WI38 (cell line): Measurements from ENCODE around the gene BRF1.

ENCODE experiments used
- H3K4me3 ChIP-seq: 2 replicates; pipeline ENCODE4 v1.5.1; 2011; ENCODE audit warnings: low read depth, mild to moderate bottlenecking, control low read depth, low read length
- TF ChIP-seq, protein P1 (sequence below): IDR thresholded peaks from 2 replicates; pipeline ENCODE4 v1.5.1; 2012; ENCODE audit warnings: low read depth, mild to moderate bottlenecking, control low read depth, low read length

The BRF1 gene

GRCh38 chr14:105244334-105244733, 56.5 kb downstream of the BRF1 start:
- TF ChIP-seq, protein P1, sequence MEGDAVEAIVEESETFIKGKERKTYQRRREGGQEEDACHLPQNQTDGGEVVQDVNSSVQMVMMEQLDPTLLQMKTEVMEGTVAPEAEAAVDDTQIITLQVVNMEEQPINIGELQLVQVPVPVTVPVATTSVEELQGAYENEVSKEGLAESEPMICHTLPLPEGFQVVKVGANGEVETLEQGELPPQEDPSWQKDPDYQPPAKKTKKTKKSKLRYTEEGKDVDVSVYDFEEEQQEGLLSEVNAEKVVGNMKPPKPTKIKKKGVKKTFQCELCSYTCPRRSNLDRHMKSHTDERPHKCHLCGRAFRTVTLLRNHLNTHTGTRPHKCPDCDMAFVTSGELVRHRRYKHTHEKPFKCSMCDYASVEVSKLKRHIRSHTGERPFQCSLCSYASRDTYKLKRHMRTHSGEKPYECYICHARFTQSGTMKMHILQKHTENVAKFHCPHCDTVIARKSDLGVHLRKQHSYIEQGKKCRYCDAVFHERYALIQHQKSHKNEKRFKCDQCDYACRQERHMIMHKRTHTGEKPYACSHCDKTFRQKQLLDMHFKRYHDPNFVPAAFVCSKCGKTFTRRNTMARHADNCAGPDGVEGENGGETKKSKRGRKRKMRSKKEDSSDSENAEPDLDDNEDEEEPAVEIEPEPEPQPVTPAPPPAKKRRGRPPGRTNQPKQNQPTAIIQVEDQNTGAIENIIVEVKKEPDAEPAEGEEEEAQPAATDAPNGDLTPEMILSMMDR = no peak
- H3K4me3 ChIP-seq = no peak overlapping the region

GRCh38 chr14:105241641-105242040, 59.2 kb downstream of the BRF1 start:
- TF ChIP-seq, protein P1 = no peak
- H3K4me3 ChIP-seq = no peak overlapping the region

GRCh38 chr14:105240811-105241576, 59.8 kb downstream of the BRF1 start:
- no peak overlapping the region for H3K4me3 ChIP-seq
- TF ChIP-seq, protein P1 = no peak

DNA sequence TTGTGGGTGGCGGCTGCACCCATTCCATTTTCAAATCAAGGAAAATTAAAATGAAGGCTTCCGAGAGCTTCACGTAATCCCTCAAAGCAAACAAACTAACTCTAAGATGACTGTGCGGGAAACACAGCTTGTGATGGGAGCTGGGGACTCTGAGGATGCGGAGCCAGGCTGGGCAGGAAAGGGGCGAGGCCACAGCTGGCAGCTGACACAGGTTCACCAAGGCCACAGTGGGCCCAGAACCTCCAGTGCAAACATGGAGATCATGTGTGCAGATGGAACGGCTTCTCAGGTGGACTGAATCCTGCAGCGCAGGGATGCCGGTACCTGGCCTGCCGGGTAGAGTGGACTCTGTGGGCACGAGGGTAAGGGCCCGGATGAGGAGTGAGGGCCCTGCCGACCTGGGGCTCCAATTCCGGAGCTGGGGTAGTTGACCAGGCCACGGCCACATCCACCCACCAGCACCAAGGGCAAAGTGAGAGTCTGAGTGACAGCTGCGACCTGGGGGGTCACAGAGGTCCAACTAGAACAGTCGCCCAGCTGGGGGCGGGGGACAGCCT, 71.6 kb downstream of the BRF1 start:
- TF ChIP-seq, protein P1 = no peak
- H3K4me3 ChIP-seq = no peak overlapping the region

GRCh38 chr14:105228562-105228961, 72.2 kb downstream of the BRF1 start:
- TF ChIP-seq, protein P1 = no peak
- no peak overlapping the region for H3K4me3 ChIP-seq

GRCh38 chr14:105227346-105227745, 73.5 kb downstream of the BRF1 start:
- H3K4me3 ChIP-seq = no peak overlapping the region
- TF ChIP-seq, protein P1 = no peak

DNA sequence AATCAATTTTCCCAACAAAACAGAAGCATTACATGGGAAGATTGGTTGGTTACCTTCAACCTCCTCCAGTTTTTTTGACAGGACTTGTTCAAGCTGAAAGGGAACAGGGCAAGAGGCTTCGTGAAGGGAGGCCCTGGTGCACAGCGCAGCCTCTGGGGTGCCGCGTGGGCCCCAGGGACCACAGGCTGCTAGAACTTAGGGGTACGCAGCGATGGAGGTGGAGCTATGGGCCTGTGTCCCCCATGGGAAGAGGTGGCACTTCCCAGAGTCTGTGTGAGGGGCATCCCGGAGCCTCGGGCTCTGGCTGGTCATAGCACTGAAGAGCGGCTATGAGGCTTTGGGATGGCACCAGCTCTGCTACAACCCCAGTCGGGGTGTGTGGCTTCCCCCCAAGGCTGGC, 74.6 kb downstream of the BRF1 start:
- TF ChIP-seq, protein P1 = no peak
- H3K4me3 ChIP-seq = no peak overlapping the region
